GM12874 (cell line): ENCODE data around the gene BCAR3.

ENCODE experiments used
- CTCF ChIP-seq: IDR thresholded peaks from 2 replicates; pipeline ENCODE4 v1.5.1; 2011; ENCODE audit warnings: low read depth, mild to moderate bottlenecking, control low read depth, low read length, moderate library complexity; ENCODE audit not compliant: insufficient read depth

Gene BCAR3

GRCh38 chr1:93703643-93704042, 22.0 kb upstream of the BCAR3 start:
- TF ChIP-seq CTCF: no peak

DNA sequence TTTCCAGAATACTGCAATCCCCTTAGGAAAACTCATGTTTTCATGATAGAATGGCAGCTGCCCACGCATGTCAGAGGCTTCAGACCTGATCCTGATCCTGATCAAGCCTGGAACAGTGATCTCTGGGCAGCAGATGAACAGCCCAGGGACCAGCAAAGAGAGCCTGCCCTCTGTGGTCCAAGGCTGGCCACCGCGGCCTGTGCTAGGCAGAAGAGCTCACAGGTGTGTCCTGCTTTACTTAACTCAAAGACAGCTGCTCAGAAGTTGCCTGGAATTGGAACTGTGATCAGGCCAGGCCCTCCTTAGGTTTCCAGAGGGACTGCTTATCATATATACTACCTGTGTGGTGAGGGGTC, 21.2 kb upstream of the BCAR3 start:
- TF ChIP-seq CTCF: no peak

DNA sequence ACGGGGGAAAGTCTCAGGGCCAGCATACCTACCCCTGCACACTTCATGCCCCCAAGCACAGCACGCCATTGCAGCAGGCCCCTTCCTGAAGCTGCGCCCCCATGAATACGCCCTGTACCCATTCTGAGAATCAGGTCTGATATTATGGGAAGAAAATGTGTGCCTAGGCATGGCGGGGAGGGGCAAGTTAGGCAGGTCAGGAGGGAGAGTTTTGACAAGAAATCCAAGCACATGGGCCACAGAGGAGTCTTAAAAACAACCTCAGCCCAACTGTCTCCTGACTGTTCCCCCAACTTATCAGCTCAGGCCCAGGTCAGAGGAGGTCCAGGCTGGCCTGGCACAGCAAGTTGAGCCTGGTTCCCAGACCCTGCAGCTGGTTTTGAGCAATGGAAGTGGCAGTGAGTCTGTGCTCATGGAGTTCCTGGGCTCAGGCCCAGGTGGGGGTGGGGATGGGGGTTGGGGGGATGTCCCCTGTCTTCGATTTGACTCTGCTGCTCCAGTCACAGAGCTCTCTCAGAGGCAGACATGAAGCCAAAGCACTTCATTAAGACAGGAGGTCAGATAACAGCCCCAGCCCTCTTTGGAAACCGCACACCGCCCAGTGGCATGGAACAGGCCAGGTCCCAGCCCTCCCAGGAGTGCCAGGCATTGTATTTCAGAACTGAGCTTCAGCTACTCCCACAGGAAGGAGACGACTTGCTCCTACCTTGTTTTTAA, 20.6 kb upstream of the BCAR3 start:
- TF ChIP-seq CTCF: no peak

- TF ChIP-seq CTCF: no peak
These were observed 20.0 kb upstream of the BCAR3 start for GRCh38 chr1:93701629-93702028.

DNA sequence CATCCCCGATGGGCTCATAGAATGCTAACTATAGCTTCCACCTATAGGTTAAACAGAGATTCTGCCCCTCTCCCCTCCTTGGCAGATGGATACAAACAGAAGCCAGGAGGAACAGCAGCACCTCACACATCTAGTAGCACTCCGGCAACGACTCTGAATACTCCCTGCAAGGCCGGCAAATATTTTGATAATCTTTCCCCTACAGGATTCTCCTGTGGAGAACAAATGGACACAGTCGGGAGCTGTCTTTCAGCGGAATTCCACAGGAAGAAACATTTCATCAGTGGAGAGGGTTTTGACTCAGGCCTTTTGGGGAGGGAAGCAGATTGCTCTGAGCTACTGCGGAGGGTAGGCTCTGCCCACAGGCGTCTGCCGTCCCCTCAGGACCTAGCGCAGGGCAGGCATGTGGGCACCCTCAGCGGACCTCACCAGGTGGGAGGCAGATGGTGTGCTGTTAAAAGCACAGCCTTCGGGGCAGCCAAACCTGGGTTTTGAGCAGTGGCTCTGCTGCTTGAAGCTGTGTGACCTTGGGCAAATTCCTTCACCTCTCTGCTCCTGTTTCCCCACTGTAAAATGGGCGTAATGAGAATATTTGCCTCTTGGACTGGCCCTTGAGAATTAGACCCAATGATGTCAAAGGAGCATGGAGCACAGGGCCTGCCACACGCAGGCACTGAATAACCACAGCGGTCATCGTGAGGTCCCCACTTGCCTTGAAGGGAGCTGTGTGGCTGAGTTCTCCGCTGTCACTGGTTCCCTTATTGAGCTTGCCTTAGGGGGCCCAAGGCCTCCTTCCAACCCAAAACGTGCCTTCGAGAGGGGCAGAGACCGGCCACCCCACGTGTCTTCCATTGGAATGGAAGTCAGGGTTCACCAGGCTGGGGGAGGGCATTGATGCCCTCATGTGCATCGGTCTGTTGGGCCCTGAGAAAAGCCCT, 19.2 kb upstream of the BCAR3 start:
- no peak for TF ChIP-seq CTCF

GRCh38 chr1:93699503-93700168, 18.0 kb upstream of the BCAR3 start:
- TF ChIP-seq CTCF: no peak

DNA sequence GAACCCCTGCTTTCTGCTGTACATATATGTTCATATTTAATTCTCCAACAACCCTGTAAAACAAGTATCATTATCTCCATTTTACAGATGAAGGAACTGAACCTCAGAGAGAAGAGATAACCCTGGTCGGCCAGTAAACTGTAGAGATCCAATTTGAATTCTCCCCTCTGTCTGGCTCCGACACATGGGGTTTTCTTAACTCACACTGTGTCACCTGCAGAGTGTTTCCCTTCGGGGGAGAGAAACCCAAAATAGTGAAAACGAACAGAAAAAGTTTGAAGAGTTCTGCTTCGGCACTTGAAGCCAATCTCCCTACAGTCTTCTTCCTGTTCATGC, 17.4 kb upstream of the BCAR3 start:
- no peak for TF ChIP-seq CTCF
